Neural progenitor cell (in vitro differentiated cells): Measurements from ENCODE around the gene PEPD. TPM values are rescaled to one million over a fixed set of nuclear protein-coding genes. Genes with fewer than 3 reads are reported as not detected.
A peak's percentile ranks its signal among the peaks of the same experiment; 100 is the strongest.

Source experiments
- DNase-seq: peaks from one replicate; pipeline ENCODE4 v3.0.0-alpha.2; 2016; ENCODE audit warnings: low spot score
- H2AFZ ChIP-seq: fragments of 200-600 bp; sonication (generic); replicated peaks from 2 replicates; pipeline ENCODE4 v1.6.1; 2016; ENCODE audit warnings: antibody characterized with exemption
- H3F3A ChIP-seq: fragments of 200-600 bp; sonication (generic); 2 replicates; pipeline ENCODE4 v1.6.1; 2016; ENCODE audit warnings: antibody characterized with exemption, low read depth
- H3K27ac ChIP-seq: fragments of 200-600 bp; sonication (generic); 2 replicates; pipeline ENCODE4 v1.5.1; 2016; ENCODE audit warnings: mild to moderate bottlenecking
- H3K27me3 ChIP-seq: fragments of 200-600 bp; sonication (generic); 2 replicates; pipeline ENCODE4 v1.6.1; 2016; ENCODE audit warnings: mild to moderate bottlenecking, moderate library complexity
- H3K36me3 ChIP-seq: fragments of 200-600 bp; sonication (generic); 2 replicates; pipeline ENCODE4 v1.5.1; 2016
- H3K4me1 ChIP-seq: fragments of 200-600 bp; sonication (generic); 2 replicates; pipeline ENCODE4 v1.6.1; 2016; ENCODE audit warnings: mixed run types
- H3K4me2 ChIP-seq: fragments of 200-600 bp; sonication (generic); 2 replicates; pipeline ENCODE4 v1.6.1; 2016
- H3K4me3 ChIP-seq: fragments of 200-600 bp; sonication (generic); 2 replicates; pipeline ENCODE4 v1.5.1; 2016
- H3K79me2 ChIP-seq: fragments of 200-600 bp; sonication (generic); 2 replicates; pipeline ENCODE4 v1.6.1; 2016; ENCODE audit warnings: low read depth
- H3K9ac ChIP-seq: fragments of 200-600 bp; sonication (generic); 2 replicates; pipeline ENCODE4 v1.6.1; 2016
- H3K9me3 ChIP-seq: fragments of 200-600 bp; sonication (generic); 2 replicates; pipeline ENCODE4 v1.5.1; 2016; ENCODE audit warnings: low read depth
- H4K20me1 ChIP-seq: fragments of 200-600 bp; sonication (generic); 2 replicates; pipeline ENCODE4 v1.6.1; 2016; ENCODE audit warnings: low read depth
- H3K27ac Mint-ChIP-seq: 3 replicates; pipeline ENCODE4 v1.8.0; 2021; ENCODE audit warnings: mixed read lengths
- H3K27me3 Mint-ChIP-seq: 2 replicates; pipeline ENCODE4 v1.8.0; 2022; ENCODE audit warnings: low read depth, mild to moderate bottlenecking, inconsistent platforms, moderate library complexity, mixed read lengths; ENCODE audit not compliant: insufficient read depth
- H3K36me3 Mint-ChIP-seq: 3 replicates; pipeline ENCODE4 v1.8.0; 2021; ENCODE audit warnings: mixed read lengths
- H3K4me1 Mint-ChIP-seq: 3 replicates; pipeline ENCODE4 v1.8.0; 2021; ENCODE audit warnings: mixed read lengths
- H3K4me3 Mint-ChIP-seq: 3 replicates; pipeline ENCODE4 v1.8.0; 2021; ENCODE audit warnings: mild to moderate bottlenecking, moderate library complexity, mixed read lengths
- H3K9me3 Mint-ChIP-seq: 3 replicates; pipeline ENCODE4 v1.8.0; 2020; ENCODE audit warnings: mixed read lengths
- EZH2 ChIP-seq: fragments of 200-600 bp; sonication (generic); IDR thresholded peaks from 2 replicates; pipeline ENCODE4 v1.6.1; 2017; ENCODE audit warnings: antibody characterized with exemption, mild to moderate bottlenecking, moderate library complexity
- EZH2phosphoT487 ChIP-seq: fragments of 200-600 bp; sonication (generic); IDR thresholded peaks from 2 replicates; pipeline ENCODE4 v1.6.1; 2017; ENCODE audit warnings: antibody characterized with exemption
- total RNA-seq: library from RNA; depleted of rRNA; stranded (reverse); fragments of >200 nt; gene quantifications from 2 replicates; pipeline ENCODE4 v1.2.3, GENCODE V29; 2015; ENCODE audit warnings: low replicate concordance
- TF ChIP-seq, protein P1 (sequence below): fragments of 200-600 bp; sonication (generic); IDR thresholded peaks from 2 replicates; pipeline ENCODE4 v1.5.1; 2017; ENCODE audit warnings: antibody characterized with exemption, mild to moderate bottlenecking

PEPD gene
- total RNA-seq, 1 donor from 2014 or later, result 47.0 TPM

DNA sequence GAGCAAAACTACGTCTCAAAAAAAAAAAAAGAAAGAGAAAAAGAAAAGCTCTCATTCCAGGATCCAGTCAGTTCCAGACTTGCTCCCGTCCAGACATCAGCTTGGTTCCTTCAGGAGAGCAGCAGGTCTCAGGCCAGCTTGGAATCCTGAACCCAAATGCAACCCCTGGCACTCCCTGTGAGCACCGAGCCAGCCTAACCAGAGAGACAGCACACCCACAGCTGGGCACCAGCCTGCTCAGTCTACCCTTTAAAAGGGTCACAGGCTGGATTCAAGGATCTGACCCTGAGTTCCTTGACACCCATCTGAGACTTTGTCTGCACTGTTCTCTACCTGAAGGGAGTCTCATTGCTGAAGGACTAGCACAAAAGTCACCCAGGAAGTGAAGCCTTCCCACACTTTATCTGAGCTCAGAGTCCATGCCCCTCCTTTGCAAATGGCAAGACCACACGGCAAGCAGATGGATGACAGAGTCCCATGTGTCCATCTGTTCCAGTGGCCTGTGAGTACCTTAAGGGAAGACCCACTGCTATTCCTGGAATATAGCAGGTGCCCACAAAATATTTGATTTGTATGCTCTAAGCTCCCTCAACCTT is 1.4 kb downstream of the PEPD start:
- no peak overlapping the region for H3K4me3 ChIP-seq
- H4K20me1 ChIP-seq, result no peaks in the 10 kb centered on the region
- DNase-seq, result no peak
- no peak overlapping the region for H2AFZ ChIP-seq
- Mint-ChIP-seq H3K4me3 (peak overlapping the region; percentile 95), H3K27ac (no peak overlapping the region), H3K9me3 (no peaks in the 10 kb centered on the region), H3K4me1 (peaks cover 26% of the 10 kb centered on the region), H3K36me3 (no peaks in the 10 kb centered on the region), H3K27me3 (peaks cover 6% of the 10 kb centered on the region)
- H3K9me3 ChIP-seq, result no peaks in the 10 kb centered on the region
- no peaks in the 10 kb centered on the region for H3K36me3 ChIP-seq
- H3K9ac ChIP-seq, result no peak overlapping the region
- H3K4me1 ChIP-seq, result peaks cover 28% of the 10 kb centered on the region
- H3K4me2 ChIP-seq, result peak overlapping the region; percentile 98
- peaks cover 14% of the 10 kb centered on the region for H3F3A ChIP-seq
- peaks cover 40% of the 10 kb centered on the region for H3K79me2 ChIP-seq
- TF ChIP-seq EZH2 (no peak), EZH2phosphoT487 (no peak)
- TF ChIP-seq, protein P1, sequence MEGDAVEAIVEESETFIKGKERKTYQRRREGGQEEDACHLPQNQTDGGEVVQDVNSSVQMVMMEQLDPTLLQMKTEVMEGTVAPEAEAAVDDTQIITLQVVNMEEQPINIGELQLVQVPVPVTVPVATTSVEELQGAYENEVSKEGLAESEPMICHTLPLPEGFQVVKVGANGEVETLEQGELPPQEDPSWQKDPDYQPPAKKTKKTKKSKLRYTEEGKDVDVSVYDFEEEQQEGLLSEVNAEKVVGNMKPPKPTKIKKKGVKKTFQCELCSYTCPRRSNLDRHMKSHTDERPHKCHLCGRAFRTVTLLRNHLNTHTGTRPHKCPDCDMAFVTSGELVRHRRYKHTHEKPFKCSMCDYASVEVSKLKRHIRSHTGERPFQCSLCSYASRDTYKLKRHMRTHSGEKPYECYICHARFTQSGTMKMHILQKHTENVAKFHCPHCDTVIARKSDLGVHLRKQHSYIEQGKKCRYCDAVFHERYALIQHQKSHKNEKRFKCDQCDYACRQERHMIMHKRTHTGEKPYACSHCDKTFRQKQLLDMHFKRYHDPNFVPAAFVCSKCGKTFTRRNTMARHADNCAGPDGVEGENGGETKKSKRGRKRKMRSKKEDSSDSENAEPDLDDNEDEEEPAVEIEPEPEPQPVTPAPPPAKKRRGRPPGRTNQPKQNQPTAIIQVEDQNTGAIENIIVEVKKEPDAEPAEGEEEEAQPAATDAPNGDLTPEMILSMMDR, result no peak
- H3K27ac ChIP-seq, result no peak overlapping the region
- no peaks in the 10 kb centered on the region for H3K27me3 ChIP-seq

DNA sequence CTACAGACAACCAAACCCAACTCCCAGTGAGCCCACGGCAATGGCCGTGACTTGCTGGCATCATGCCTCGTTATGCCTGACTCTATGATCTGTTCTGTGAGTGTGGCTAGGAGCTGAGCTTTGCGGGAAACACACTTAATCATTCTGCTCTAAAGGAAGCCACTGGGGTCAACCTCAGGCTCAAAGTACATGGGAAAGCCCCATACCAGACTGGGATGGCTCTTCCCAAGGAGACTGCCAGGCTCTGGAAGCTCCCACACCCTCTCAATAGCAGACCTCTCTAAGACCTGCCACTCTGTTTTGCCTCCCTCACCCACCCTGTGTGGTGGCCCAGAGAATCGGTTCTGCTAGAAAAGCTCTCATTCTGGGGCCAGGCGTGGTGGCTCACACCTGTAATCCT is 2.2 kb downstream of the PEPD start:
- H2AFZ ChIP-seq, result no peak overlapping the region
- H3K9me3 Mint-ChIP-seq, result no peaks in the 10 kb centered on the region
- H3K27me3 ChIP-seq, result no peaks in the 10 kb centered on the region
- TF ChIP-seq, protein P1, result no peak
- peaks cover 6% of the 10 kb centered on the region for H3K27me3 Mint-ChIP-seq
- H3K4me2 ChIP-seq, result no peak overlapping the region
- no peaks in the 10 kb centered on the region for H3K36me3 Mint-ChIP-seq
- no peak for DNase-seq
- no peaks in the 10 kb centered on the region for H3K36me3 ChIP-seq
- no peak overlapping the region for H3K4me3 Mint-ChIP-seq
- H3K4me1 Mint-ChIP-seq, result peaks cover 22% of the 10 kb centered on the region
- no peak overlapping the region for H3K9ac ChIP-seq
- no peak overlapping the region for H3K4me3 ChIP-seq
- H3F3A ChIP-seq, result peaks cover 12% of the 10 kb centered on the region
- no peaks in the 10 kb centered on the region for H4K20me1 ChIP-seq
- H3K27ac Mint-ChIP-seq, result no peak overlapping the region
- peaks cover 40% of the 10 kb centered on the region for H3K79me2 ChIP-seq
- no peak overlapping the region for H3K27ac ChIP-seq
- no peaks in the 10 kb centered on the region for H3K9me3 ChIP-seq
- peaks cover 21% of the 10 kb centered on the region for H3K4me1 ChIP-seq

DNA sequence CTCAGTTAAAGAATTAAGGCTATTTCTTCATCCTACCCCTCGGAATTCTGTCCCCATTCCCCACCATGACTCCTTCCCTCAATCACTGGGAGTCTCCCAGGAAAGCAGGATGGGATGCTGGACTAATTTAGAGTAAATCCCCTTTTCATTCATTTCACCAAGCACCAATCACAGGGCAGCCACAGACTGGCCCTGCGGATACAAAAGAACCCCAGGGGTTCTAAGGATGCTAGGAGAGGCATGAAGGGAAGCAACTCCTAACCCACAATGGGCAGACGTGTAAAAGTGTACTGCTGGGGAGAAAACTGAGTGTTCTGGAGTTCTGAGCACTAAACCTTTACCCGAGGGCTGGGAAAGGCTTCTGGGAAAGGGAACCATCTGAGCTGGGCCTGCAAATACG is 3.0 kb downstream of the PEPD start:
- Mint-ChIP-seq H3K36me3 (no peaks in the 10 kb centered on the region), H3K27me3 (peaks cover 6% of the 10 kb centered on the region), H3K27ac (no peak overlapping the region), H3K4me1 (peaks cover 22% of the 10 kb centered on the region), H3K9me3 (no peaks in the 10 kb centered on the region), H3K4me3 (no peak overlapping the region)
- Histone ChIP-seq H3K79me2 (peaks cover 41% of the 10 kb centered on the region), H3K4me3 (no peak overlapping the region), H3K27ac (peak overlapping the region; percentile 63), H3F3A (peaks cover 12% of the 10 kb centered on the region), H3K4me1 (peaks cover 18% of the 10 kb centered on the region), H3K27me3 (no peaks in the 10 kb centered on the region), H2AFZ (no peak overlapping the region), H4K20me1 (no peaks in the 10 kb centered on the region), H3K9ac (no peak overlapping the region), H3K9me3 (no peaks in the 10 kb centered on the region), H3K4me2 (peak overlapping the region; percentile 64), H3K36me3 (no peaks in the 10 kb centered on the region)
- TF ChIP-seq EZH2phosphoT487 (no peak), EZH2 (no peak)
- TF ChIP-seq, protein P1, result no peak
- peak; percentile 80 for DNase-seq
